GM21737 (cell line): ENCODE results near the gene TSPAN9.

Experiments used
- ATAC-seq: cut with Tn5 transposase; IDR thresholded peaks from one replicate; pipeline ENCODE4 v1.9.1; 2021; ENCODE audit warnings: mild to moderate bottlenecking, moderate library complexity; ENCODE audit not compliant: unreplicated experiment

Gene TSPAN9

DNA sequence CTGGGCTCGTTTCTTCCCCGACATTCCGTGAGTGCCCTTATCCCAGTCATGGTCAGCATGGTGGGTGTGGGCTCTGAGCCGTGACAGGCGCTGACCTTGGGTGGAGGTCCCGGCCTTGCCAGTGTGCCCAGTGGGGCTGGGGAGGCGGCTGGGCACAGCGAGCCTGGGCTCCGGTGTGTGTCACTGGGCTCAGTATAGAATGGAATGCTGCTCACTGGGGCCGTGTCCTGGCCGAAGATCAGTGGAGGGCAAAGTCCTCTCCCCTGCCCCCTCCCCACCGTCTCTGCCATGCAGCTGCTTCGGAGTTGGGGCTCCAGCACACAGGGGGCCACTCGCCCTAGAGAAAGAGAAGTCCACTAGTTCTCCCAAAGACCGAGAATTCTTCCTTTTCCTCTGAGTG lies 164.4 kb downstream of the TSPAN9 start:
- no peak for ATAC-seq

DNA sequence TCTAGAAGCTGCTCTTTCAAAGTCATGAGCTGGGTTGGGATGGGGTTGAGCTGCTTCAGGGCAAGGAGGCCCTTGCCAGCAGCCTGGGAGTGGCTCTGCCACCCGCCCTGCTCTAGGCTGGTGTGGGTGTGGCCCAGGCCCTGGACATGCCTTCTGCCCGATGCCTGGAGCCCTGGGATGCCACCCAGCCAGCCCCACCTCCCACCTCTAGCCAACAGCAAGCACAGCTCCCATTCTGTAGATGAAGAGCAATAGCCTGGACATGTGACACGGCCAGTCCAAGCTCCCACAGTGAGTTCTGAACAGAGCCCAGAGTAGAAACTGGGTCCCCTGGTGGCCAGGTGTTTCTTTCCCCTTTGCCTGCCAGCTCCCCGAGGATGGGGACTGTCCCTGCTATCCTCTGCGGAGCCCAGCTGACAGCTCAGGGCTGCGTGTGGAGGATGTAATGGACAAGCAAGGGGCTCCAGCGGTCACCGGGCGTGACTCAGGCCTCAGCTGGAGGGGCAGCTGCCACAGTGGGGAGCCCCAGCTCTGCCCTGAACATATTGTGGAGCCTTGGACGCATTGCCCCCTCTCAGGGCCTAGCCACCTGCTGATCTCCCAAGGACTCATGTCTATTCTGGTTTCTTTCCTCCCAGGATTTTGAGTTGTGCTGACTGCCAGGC lies 165.2 kb downstream of the TSPAN9 start:
- no peak for ATAC-seq

DNA sequence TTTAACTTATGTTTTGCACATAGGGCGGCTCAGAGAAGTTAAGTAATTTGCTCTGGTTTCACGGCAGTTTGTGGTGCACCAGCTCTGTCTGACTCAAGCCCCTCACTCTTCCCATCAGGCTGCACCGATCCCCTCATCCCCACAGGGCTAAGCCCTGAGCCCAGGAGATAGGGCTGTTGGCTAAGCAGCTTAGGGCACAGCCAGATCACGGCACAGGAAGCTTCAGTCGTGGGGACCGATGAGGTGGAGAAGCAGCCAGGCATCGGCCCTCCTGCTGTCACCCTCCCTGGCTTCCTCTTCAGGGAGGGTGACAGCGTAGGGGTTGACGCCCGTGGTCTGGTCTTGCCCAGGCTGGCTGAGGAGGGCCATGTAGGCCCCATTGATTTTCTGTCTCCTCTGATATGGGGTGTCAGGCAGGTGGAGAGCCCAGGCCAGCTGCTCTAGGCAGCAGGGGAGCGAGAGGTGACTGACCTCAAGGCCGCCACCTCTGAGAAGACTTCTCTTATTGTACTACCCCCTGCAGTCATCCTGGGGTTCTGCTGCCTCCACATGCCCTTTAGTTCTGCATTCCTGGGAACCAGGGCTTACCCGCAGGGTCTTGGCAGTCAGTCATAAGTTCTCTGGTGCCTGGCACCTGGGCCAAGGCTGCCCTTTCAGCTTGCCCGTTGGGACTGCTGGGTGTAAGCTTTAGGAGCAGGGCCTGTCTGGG lies 166.4 kb downstream of the TSPAN9 start:
- no peak for ATAC-seq

DNA sequence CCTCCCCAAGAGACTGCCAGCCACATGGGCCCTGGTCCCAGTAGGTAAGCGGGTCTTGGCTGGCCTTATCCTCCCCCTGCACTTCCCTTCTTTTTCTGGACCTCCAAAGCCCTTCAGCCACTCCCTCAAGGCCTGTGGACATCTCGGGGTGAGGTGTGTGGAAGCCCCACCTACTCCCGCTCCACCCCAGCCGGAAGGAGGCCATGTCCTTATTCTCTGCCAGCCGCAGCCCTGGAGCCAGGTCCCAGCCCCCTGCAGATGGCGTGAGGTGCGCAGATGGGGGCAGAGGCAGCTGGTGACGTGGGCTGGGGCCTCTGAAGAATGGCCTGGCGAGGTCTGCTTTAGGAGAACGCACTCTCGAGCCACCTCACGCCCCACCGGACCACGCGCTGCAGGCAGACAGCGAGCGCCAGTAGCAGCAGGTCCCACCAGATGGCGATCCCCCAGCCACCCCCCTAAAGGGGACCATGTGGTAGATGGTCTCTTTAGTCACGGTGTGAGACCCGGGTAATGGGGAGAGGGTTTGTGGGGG lies 167.1 kb downstream of the TSPAN9 start:
- no peak for ATAC-seq

DNA sequence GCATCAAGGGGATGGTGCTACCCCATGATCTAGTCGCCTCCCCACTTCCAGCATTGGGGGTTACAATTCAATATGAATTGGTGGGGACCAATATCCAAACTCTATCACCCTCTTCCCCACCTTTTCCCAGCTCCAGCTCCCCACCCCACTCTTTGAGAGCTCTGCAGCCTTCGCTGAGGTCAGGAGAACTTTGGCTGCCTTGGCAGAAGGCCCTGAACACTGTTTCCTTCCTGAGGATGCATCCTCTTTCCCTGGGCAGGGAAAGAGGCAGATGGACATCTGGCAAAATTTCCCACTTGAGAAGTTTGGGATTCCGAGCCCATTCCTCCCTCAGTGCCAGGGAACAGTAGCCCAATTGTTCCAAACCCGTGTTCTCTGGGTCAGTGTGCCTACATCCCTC lies 169.1 kb downstream of the TSPAN9 start:
- no peak for ATAC-seq

DNA sequence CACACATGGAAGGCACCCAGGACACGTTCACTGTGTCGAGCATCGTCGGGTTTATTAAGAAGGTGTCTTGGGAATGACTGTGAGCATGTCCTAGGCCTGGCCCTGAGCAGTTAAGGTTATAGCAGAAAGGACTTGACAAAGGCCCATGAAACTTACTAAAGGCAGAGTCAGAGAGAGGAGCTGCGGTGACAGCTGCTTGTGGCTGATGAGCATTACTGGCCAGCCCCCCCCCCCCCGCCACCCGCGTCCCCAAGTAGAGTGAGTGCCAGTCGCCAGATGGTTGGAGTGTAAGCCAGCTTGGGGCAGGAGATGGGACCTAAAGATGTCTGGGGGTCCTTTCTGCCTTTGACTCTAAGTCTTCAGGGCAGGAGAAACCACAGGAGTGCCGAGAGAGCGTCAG lies 169.9 kb downstream of the TSPAN9 start:
- ATAC-seq: no peak

DNA sequence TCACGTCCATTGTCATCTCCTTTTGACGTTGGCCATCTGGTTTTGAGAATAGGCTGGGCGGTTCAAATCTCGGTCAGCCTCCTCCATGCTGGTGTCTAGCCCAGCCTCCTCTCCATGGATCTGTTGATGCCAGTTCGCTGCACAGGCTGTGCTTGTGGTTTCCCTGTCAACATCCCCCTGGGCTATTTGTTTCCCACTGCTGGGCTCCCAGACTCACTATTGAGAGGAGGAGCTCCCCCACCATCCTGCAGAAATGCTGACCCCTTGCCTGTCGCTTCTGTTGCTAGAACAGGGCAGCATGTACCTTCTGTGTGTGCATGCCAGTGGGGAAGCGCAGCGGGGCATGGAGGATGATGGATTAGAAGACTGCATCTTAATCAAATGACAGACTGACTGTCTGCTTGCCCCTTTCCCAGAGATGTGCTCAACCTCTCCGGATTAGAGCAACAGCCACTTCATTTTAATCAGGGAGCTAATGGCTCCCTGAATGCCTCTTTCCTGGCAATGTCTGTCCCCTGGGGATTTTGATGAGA lies 170.5 kb downstream of the TSPAN9 start:
- no peak for ATAC-seq

DNA sequence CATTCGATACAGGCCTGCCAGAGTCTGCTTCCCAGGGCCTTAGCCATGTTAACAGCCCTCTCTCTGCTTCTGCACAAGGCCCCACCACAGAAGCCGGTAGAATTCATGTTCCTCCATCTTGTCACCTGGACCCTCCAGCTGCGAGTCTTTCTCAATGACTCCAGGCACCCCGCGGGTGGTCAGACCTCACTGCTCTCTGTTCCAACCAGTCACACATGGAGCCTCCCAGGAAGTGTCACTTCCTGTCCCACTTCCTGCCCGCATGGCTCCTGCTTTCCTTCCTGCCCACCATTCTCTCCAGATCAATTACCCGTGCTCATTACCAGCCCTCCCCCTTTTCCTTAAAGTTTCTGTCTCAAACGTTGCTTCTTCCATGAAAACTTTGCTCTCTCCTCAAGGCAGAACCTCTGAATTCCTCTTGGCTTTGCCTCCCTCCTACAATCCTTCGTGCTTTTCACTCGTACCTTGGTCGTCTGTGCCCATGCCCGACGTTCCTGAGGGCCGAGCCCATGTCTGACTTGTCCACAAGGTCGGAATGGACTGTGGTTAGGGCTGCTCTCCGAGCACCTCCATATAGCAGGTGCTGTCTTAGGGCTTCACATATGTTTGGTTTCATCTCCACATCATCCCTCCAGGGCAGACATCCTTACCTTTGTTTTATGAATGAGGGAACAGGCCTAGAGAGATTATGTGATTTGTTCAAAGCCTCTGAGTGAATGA lies 172.1 kb downstream of the TSPAN9 start:
- no peak for ATAC-seq

DNA sequence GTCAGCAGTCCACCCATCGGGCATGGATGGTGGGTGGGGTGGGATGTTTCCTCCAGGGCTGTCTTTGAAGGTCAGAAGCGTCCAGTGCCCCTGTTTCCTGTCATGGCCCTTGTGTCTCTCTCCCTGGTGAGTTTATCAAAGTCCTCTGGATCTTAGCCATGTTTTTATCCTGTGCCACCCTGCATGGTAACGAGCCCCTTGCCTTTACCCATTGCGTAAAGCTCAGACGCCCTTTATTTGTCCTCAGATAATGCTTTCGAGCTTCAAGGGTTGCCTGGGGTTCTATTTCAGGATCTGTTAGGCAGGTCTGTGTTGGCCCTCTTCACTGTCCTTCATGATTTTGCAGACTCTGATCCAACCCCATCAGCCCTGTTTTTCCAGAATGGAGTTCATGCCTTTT lies 172.9 kb downstream of the TSPAN9 start:
- no peak for ATAC-seq

DNA sequence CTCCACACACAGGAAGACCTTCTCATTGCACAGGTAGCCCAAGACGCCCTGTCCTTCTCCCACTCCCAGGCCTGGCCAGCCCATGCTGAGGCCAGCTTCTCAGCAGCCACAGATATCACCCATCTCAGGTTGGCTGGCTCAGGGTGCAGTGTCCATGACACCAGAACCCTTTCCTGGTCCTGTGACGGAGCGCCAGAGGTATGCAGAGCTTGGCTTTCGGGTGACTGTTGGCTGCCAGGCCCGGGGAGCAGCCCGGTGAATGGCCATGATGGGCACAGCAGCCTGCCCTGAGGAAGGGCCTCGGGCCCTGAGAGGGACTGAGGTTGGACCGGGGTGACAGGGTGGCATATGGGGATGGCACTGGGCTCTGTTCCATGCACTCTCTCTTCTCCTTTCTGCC lies 173.4 kb downstream of the TSPAN9 start:
- ATAC-seq: no peak

DNA sequence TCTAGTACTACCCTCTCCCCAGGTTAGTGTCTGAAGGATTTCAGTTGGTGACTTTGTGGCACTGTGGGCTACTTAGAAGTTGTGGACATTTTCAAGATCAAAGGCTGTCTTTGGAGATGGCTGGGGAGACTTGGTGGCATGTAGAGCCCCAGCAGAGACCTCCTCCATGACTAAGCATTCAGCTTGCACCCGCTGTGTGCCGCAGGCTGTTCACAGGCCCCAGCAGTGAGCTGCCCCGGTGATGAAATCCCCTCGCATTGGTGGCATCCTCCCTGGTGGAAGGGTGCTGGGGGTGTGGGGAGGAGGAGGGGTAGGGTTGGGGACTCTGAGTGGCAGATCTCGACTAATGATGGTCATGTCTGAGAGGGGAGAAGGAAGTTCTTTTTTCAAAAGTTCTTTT lies 173.9 kb downstream of the TSPAN9 start:
- ATAC-seq: no peak

DNA sequence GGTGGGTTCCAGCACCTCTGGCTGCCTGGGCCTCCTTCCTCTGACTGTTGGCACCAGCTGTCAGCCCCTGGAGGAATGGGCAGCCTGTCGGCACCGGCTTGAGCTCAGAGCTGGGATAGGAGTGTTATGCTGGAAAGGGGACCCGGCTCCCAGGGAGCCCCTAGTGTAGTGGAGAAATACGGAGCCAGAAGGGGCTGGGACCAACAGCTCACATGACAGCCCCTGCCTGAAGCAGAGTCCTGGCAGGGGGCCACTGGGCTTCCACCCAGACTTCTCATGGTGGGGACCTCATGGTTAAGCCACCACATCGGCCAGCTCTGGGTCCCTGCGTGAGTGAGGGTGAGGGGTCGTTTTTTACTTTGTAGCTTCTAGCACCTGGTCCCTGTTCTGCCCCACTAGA lies 174.5 kb downstream of the TSPAN9 start:
- ATAC-seq: no peak

DNA sequence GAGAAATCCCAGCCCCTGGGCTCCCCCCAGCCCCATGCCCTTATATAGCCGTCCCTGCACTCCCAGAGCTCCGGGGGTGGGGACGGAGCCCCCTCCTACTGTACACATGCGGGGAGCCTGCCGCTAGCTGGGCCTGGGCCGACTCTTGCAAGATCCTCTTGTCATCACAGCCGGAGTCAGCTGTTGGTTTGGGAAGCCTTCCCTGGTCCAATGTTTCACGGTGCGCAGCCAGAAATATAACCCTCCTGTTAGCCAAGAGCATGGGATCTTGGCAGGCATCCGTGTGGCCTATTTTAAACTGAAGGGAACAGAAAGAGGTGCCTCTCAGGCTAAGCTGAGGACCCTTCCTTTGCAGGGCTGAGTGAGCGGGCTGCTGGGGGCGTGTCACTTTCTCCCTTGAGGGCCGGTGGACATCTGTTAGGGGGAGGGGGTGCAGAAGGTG lies 175.3 kb downstream of the TSPAN9 start:
- ATAC-seq: no peak

DNA sequence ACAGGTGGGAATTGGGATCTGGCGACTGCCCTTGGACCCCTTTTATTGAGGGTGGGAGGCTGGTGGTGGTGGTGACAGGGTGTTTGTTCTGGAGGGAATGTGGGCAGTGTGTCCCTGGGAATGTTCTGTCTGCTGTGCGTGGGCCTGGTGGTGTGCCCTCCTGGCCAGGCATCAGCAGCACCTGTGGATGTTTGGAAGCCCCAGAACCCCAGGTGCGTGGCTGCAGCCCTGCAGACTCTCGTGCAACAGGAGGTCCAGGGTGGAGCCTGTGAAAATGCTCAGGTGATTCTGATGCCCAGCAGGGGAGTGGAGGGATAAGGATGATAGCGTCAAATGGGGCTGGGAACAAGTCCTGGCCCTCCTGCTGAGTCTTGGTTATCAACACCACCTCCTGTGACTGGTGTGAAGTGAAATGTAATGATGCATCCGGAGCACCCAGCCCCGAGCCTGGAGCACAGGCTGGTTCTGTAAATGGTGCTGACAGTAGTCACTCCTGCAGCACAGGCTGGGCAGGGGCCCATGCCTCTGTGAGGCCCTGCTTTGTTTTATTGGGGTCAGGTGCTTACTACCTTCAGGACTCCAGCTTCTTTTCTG lies 176.6 kb downstream of the TSPAN9 start:
- no peak for ATAC-seq

DNA sequence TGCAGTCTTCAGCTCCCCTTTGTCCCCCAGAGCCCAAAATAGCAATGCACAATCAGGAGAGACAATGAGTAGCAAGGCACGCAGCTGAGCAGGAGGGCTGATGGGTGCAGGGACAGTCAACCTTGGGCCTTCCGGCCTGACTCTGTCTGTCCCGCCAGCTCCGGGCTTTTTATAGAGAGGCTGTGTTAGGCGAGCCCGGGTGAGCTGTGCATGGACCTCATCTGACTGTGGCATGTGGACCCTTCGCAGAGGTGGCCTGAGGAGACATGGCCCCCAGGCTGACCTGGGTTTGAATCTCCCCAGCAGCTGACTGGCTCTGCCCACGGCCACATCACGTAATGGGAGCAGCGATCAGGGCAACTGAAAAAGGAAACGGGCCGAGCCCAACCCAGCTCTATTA lies 177.9 kb downstream of the TSPAN9 start:
- no peak for ATAC-seq

DNA sequence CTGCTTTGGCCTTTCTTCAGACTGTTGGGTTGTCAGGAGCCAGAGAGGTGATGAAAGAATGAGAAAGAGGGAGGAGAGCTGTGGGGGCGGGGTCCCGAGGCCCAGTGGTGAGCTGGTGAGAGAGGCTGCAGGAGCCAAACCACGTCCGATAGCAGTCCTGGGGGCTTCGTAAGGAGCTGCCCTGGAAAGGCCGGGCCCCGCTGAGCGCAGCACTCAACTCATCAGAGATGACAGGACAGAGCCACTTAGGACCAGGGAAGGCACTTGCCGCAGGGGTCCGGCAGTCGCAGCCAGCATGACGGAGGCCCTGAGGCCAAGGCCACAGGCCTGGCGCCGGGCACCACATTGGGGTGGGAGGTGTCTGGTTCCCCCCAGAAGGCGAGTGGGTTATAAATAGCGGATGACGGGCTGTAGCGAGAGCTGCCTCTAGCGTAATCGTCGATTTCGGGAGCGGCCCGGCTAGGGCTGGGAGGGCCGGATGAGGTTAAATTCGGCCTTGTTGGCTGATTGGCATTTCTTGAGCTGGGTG lies 179.0 kb downstream of the TSPAN9 start:
- ATAC-seq: no peak

DNA sequence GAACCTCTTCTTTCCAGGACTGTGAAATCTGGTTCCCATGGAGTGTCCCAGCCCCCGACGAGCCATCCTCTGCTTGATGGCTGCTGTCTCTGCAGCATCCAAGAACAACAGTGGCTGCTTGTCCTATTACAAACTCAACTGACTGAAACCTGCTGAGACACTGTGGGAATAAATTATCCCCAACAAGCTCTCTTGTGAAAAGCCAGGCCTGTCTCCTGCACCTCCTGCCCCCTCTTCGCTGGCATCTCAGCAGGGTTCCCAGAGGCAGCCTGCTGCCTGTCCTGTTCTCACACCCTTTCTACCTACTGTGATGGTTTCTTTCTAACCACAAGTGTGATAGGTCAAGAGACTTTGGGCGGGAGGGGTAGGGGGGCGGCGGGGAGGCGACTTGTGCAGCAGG lies 180.2 kb downstream of the TSPAN9 start:
- no peak for ATAC-seq

DNA sequence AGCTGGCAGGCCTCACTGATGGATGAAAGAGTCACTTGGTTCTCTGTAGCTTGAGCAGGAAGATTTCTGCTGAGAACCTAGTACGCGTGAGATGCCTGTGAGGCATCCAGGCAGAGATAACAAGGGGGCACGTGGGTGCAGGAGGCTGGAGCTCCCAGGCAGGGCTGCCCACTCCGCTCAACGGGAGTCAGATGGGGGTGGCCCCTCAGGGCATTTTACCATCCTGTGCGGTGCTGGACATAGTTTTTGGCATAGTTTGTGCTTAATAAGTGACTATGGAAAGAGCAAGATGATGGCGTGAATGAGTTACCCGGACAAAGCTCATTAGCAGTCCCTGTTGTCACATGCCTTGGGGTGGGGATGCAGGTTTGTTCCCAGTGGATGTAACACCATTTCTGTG lies 182.8 kb downstream of the TSPAN9 start:
- ATAC-seq: no peak

DNA sequence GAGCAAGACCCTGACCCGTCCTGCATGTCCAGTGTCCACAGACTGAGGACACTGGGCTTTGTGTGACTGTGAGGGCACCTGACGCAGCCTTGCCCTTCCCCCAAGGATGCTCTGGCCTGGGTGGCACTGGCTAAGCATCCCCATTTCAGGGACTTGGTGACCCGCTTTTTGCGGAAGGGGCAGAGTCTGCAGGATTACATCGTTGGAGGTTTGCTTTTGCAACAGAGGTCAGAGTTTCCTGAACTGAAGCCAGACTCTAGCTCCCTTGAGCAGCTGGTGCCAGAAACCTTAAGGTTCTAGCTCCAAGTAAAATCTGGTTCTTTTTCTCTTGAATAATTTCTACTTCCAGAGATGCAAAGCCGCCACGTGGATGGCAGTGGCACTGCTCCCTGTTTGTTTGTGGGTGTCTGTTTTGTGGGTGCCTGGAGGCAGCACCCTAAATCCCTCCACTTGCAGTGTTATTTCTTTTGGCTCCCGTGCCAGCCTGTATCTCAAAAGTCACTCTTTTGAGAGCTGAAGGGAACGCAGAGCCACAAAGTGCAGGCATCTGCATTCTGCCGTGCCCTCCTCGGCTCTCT lies 184.7 kb downstream of the TSPAN9 start:
- ATAC-seq: no peak

DNA sequence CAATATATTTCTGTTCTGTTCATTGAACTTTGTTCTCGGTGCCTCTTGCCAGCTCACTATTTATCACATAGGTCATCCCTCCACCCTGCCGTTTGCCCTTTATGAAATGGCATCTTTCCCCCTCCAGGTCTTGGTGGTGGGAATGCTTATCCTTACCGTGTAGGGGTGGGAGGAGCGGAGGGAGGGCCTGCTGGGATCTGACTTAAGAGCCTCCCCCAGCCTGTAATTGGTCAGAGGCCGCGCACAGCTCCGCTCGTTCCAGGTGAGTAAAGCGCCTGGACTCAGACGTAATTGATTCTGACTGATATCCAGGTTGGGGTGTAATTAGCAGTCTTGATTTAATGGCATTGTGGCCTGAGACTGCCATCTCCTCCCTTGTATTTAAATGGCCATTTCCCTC lies 185.3 kb downstream of the TSPAN9 start:
- no peak for ATAC-seq

DNA sequence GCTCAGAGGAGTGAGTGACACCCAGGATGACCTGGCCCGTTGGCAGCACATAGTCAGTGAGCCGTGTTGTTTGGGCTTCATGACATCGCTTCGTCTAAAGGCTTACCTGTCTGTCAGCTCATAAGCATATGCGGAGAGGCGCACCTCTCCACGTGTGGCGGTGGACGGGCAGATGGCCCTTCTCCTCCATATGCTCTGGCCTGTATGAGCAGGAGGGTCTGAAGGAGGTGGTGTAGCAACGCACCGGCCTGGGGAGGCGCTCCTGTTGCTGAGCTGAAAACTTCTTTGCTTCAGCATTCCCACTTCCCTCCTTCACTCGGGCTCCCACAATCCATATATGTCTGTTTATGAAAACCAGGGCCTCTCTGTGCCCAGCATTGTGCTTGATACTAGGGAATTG lies 186.1 kb downstream of the TSPAN9 start:
- ATAC-seq: no peak
